HL-60 (cell line): ENCODE measurements around the gene PPP6R2.
"Not testable (repeated sequence)": the region's sequence is repeated elsewhere in the genome, so short reads cannot be mapped to it uniquely, and the experiment has no call there.

Experiments used
- DNase-seq, 2 experiments: peaks; one replicate each; pipeline ENCODE4 v3.0.0-alpha.2; 2010 to 2020; ENCODE audit warnings: low read depth in 1 of 2, low spot score in 1 of 2
- H3K27ac ChIP-seq: fragments of 250-450 bp; sonication (Bioruptor Pico); replicated peaks from 2 replicates; pipeline ENCODE4 v1.5.1; 2020; ENCODE audit warnings: mild to moderate bottlenecking, moderate library complexity
- H3K27me3 ChIP-seq: fragments of 250-450 bp; sonication (Bioruptor Pico); 2 replicates; pipeline ENCODE4 v1.5.1; 2021; ENCODE audit warnings: mild to moderate bottlenecking, moderate library complexity; ENCODE audit not compliant: insufficient read depth, poor library complexity, severe bottlenecking
- H3K4me3 ChIP-seq: replicated peaks from 2 replicates; pipeline ENCODE4 v1.5.1; 2011; ENCODE audit warnings: mild to moderate bottlenecking, control low read depth, low read length; ENCODE audit not compliant: insufficient read depth
- GABPA ChIP-seq: IDR thresholded peaks from 2 replicates; pipeline ENCODE4 v1.6.1; 2012; ENCODE audit warnings: low read depth
- POLR2AphosphoS5 ChIP-seq: IDR thresholded peaks from 2 replicates; pipeline ENCODE4 v1.6.1; 2012; ENCODE audit warnings: low read depth
- SPI1 ChIP-seq: IDR thresholded peaks from 2 replicates; pipeline ENCODE4 v1.6.1; 2012; ENCODE audit warnings: low read depth, mild to moderate bottlenecking, borderline replicate concordance
- TF ChIP-seq, protein P1 (sequence below): IDR thresholded peaks from one replicate; pipeline ENCODE4 v1.5.1; 2011; ENCODE audit warnings: low read length, control low read depth, inconsistent platforms; ENCODE audit not compliant: insufficient read depth
- TF ChIP-seq, protein P2 (sequence below): IDR thresholded peaks from 2 replicates; pipeline ENCODE4 v1.6.1; 2012; ENCODE audit warnings: low read depth; ENCODE audit not compliant: insufficient replicate concordance

The PPP6R2 gene

DNA sequence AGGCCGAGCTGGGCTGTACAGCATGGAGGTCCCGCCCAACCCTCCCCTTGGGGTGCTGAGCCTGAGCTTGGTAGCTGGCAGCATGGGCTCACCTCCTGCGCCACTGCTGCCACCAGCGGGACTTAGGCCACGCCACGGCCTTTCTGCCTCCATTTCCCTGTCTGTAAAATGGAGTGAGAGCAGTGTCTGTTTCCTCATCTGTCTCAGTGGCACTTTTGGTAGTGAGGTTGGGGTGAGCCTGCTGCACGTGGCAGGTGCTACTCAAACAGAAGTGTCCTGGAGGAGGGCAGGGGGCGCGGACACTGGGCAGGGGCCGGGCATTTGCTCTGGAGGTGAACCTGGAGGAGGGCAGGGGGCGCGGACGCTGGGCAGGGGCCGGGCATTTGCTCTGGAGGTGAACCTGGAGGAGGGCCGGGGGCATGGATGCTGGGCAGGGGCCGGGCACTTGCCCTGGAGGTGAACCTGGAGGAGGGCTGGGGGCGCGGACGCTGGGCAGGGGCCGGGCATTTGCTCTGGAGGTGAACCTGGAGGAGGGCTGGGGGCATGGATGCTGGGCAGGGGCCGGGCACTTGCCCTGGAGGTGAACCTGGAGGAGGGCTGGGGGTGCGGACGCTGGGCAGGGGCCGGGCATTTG, 89.9 kb downstream of the PPP6R2 start:
- not testable (repeated sequence) for H3K4me3 ChIP-seq, DNase-seq, H3K27me3 ChIP-seq, H3K27ac ChIP-seq

DNA sequence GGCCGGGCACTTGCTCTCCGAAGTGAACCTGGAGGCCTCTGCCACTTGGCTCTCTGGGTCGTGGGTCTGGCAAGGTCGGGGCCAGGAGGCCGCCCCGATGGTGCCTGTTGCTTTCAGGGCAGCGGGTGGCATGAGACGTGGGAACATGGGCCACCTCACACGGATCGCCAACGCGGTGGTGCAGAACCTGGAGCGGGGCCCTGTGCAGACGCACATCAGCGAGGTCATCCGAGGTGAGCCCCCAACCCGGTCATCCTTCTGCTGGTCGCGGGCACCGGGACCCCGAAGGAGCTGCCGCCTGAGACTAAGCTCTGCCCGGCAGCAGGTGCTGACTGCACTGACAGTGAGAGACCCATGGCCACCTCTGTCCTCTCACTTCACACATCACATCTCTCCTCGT, 91.7 kb downstream of the PPP6R2 start:
- no peak for TF ChIP-seq GABPA
- no peak overlapping the region for H3K27ac ChIP-seq
- DNase-seq = no peak

DNA sequence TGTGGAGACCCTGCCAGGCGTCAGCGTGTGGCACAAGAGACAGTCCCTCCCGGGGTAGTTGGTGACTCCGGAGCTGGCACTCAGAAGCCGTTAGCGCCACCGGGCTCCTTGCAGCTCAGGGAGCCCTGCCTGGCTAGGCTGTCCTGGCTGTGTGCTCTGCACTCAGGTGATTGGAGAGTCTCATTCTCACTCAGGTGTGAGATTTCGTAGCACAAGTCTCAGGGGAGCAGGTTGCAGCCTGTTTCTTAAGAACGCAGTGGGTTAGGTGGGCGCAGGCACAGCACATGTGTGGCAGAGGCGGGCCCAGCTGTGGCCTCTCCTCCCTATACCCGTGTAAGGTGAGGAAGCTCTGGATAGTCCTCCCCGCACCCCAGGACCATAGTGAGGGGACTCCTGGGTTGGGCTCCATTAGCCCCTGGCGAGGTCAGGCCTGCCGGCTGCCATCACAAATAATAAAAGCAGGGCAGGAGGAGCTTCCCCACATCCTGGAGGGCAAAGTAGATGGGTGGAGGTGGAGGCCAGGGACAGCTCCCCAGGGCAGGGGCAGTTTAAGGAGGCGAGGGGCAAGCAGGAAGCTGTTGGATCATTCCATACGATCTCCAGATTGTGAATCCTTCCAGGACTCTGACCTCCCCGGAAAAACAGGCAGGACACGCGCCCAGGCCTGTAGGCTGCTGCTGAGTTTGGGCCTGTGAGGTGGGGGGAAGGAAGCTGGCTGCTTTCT, 92.3 kb downstream of the PPP6R2 start:
- TF ChIP-seq SPI1 (no peak), GABPA (no peak), POLR2AphosphoS5 (no peak)
- TF ChIP-seq, protein P1, sequence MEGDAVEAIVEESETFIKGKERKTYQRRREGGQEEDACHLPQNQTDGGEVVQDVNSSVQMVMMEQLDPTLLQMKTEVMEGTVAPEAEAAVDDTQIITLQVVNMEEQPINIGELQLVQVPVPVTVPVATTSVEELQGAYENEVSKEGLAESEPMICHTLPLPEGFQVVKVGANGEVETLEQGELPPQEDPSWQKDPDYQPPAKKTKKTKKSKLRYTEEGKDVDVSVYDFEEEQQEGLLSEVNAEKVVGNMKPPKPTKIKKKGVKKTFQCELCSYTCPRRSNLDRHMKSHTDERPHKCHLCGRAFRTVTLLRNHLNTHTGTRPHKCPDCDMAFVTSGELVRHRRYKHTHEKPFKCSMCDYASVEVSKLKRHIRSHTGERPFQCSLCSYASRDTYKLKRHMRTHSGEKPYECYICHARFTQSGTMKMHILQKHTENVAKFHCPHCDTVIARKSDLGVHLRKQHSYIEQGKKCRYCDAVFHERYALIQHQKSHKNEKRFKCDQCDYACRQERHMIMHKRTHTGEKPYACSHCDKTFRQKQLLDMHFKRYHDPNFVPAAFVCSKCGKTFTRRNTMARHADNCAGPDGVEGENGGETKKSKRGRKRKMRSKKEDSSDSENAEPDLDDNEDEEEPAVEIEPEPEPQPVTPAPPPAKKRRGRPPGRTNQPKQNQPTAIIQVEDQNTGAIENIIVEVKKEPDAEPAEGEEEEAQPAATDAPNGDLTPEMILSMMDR = no peak
- TF ChIP-seq, protein P2, sequence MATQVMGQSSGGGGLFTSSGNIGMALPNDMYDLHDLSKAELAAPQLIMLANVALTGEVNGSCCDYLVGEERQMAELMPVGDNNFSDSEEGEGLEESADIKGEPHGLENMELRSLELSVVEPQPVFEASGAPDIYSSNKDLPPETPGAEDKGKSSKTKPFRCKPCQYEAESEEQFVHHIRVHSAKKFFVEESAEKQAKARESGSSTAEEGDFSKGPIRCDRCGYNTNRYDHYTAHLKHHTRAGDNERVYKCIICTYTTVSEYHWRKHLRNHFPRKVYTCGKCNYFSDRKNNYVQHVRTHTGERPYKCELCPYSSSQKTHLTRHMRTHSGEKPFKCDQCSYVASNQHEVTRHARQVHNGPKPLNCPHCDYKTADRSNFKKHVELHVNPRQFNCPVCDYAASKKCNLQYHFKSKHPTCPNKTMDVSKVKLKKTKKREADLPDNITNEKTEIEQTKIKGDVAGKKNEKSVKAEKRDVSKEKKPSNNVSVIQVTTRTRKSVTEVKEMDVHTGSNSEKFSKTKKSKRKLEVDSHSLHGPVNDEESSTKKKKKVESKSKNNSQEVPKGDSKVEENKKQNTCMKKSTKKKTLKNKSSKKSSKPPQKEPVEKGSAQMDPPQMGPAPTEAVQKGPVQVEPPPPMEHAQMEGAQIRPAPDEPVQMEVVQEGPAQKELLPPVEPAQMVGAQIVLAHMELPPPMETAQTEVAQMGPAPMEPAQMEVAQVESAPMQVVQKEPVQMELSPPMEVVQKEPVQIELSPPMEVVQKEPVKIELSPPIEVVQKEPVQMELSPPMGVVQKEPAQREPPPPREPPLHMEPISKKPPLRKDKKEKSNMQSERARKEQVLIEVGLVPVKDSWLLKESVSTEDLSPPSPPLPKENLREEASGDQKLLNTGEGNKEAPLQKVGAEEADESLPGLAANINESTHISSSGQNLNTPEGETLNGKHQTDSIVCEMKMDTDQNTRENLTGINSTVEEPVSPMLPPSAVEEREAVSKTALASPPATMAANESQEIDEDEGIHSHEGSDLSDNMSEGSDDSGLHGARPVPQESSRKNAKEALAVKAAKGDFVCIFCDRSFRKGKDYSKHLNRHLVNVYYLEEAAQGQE = no peak
- Histone ChIP-seq H3K4me3 (no peak overlapping the region), H3K27me3 (no peaks in the 10 kb centered on the region), H3K27ac (no peak overlapping the region)
- no peak for DNase-seq

More for the DNA sequence above, 91.7 kb downstream of the PPP6R2 start:
- Histone ChIP-seq H3K27me3 (no peaks in the 10 kb centered on the region), H3K4me3 (no peak overlapping the region)

DNA sequence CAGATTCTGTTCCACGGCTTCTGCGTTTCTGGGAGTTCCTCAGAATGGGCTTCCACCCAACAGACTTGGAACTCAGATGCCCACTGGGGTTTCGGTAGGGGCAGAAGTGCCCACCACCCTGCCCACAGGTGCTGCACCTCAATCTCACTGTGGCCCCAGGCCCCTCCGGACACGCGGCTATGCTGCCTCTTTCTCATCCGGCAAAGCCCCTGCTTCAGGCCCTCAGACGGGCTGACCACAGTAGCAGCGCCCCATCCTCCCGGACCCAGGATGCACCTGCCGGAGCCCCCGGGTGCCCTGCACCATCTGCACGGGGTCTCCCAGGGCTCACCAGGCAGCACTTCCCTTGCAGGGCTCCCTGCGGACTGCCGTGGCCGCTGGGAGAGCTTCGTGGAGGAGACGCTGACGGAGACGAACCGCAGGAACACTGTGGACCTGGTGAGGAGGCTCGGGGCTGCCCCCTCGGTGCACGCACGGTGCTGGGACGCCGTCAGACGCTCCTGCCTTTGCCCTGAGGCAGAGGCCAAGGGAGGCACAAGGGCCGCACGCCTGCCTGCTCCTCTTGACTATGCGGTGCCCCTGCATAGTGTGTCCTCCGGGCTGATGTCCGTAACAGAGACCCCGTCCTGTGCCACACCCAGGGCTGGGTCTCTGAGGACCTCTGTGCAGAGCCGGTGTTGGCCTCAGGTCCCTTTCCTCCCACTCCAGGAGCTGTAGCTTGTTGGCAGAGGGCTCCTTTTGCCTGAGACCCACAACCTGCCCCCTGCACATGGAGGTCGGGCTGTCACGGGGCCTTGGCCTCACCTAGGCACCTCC, 93.1 kb downstream of the PPP6R2 start:
- H3K4me3 ChIP-seq = no peak overlapping the region
- DNase-seq = no peak
- no peak overlapping the region for H3K27ac ChIP-seq
- H3K27me3 ChIP-seq = no peaks in the 10 kb centered on the region
- TF ChIP-seq GABPA = no peak
- no peak for TF ChIP-seq SPI1
- TF ChIP-seq POLR2AphosphoS5 = no peak
- TF ChIP-seq, protein P1 = no peak
- TF ChIP-seq, protein P2 = no peak
